ENCODE data around the gene JPH2.
A peak's percentile ranks its signal among the peaks of the same experiment; 100 is the strongest.

DNA sequence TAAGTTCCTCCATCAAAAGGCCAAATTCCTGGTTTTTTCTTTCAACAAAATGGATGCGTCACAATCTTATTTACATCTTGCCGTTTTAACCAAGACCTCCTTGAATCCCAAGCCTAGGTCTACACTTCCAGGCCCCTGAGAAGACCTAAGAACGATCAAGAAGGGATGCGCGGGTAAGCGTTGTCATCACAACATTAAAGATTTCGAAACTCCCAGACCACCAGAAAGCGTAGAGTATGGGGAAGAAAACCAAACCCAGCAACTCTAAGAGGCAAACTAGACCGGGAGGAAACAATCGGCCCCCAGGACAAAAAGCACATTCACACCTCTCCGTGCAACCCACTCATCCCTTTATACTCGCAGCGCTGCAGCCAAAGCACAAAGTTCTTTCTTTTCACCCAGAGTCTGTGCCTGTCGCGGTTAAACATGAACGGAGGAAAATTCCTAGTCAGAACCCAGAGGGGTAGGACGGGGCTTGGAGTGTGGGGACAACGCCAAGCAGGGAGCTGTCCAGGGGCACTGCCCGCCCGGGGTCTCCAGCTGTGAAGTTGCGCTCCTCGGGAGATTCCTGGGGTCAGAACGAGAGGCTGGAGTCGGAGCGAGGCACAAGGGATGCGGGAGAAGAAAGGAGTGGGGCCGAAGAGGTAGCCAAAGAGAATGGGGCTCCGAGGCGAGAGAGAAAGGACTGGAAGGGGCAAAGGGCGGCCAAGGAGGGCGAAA lies 22.9 kb upstream of the JPH2 start:
- TF ChIP-seq SIN3A (IDR thresholded peaks at IDR 0.05; ENCODE audit: low read depth) (0 out of 2 replicates have a peak, but pooled peaks have one; percentile 32), CTCF (IDR thresholded peaks at IDR 0.05 in 2 of 3, conservative IDR thresholded peaks at IDR 0.05 in 1 of 3; ENCODE audit: borderline replicate concordance in 1 of 3, insufficient read depth in 1 of 3, low read depth in 2 of 3, low read length in 2 of 3) (no peak), YY1 (IDR thresholded peaks at IDR 0.05; ENCODE audit: extremely low read depth, insufficient replicate concordance, low read depth, low read length) (no peak), JUND (IDR thresholded peaks at IDR 0.05) (no peak)
- TF ChIP-seq, protein P1, sequence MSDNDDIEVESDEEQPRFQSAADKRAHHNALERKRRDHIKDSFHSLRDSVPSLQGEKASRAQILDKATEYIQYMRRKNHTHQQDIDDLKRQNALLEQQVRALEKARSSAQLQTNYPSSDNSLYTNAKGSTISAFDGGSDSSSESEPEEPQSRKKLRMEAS (IDR thresholded peaks at IDR 0.05): no peak
